HEK293 (cell line): ENCODE measurements around the gene JCHAIN.

ENCODE experiments used
- BCL11A ChIP-seq: fragments of 450-650 bp; formaldehyde crosslinking; IDR thresholded peaks from 2 replicates; pipeline ENCODE4 v1.5.1; 2016; ENCODE audit warnings: low read depth, missing biosample characterization, missing genetic modification characterization
- CTCF ChIP-seq: fragments of 450-650 bp; formaldehyde crosslinking; IDR thresholded peaks from 2 replicates; pipeline ENCODE4 v1.5.1; 2016; ENCODE audit warnings: missing biosample characterization, missing genetic modification characterization
- TSHZ1 ChIP-seq: fragments of 450-650 bp; formaldehyde crosslinking; IDR thresholded peaks from 2 replicates; pipeline ENCODE4 v1.5.1; 2016; ENCODE audit warnings: missing biosample characterization, missing genetic modification characterization, borderline replicate concordance
- YY1 ChIP-seq: fragments of 450-650 bp; formaldehyde crosslinking; IDR thresholded peaks from 2 replicates; pipeline ENCODE4 v1.5.1; 2018; ENCODE audit warnings: missing biosample characterization, missing genetic modification characterization
- ZNF121 ChIP-seq: fragments of 450-650 bp; formaldehyde crosslinking; IDR thresholded peaks from 2 replicates; pipeline ENCODE4 v1.5.1; 2016; ENCODE audit warnings: missing biosample characterization, missing genetic modification characterization
- ZNF274 ChIP-seq, 2 experiments: fragments of 200-500 bp in 1 of 2; fragments of 450-650 bp in 1 of 2; sonication (Bioruptor generic) in 1 of 2; formaldehyde crosslinking in 1 of 2; IDR thresholded peaks; 2 replicates each; pipeline versions ENCODE4 v1.5.1 to v1.6.1; 2014 to 2016; ENCODE audit warnings: borderline replicate concordance in 1 of 2, inconsistent platforms in 1 of 2, low read length in 1 of 2, missing biosample characterization in 1 of 2, missing genetic modification characterization in 1 of 2
- ZNF335 ChIP-seq: fragments of 450-650 bp; formaldehyde crosslinking; conservative IDR thresholded peaks from 2 replicates; pipeline ENCODE4 v1.5.1; 2016; ENCODE audit warnings: missing biosample characterization, missing genetic modification characterization
- ZNF501 ChIP-seq: fragments of 450-650 bp; formaldehyde crosslinking; IDR thresholded peaks from 2 replicates; pipeline ENCODE4 v1.5.1; 2016; ENCODE audit warnings: missing biosample characterization, missing genetic modification characterization
- ZNF610 ChIP-seq: fragments of 450-650 bp; formaldehyde crosslinking; IDR thresholded peaks from 2 replicates; pipeline ENCODE4 v1.5.1; 2016; ENCODE audit warnings: missing biosample characterization, missing genetic modification characterization, borderline replicate concordance
- ZNF626 ChIP-seq: fragments of 450-650 bp; sonication (Bioruptor Pico); formaldehyde crosslinking; IDR thresholded peaks from 2 replicates; pipeline ENCODE4 v1.5.1; 2018; ENCODE audit warnings: missing biosample characterization, missing genetic modification characterization, inconsistent platforms
- ZNF658 ChIP-seq: fragments of 450-650 bp; formaldehyde crosslinking; IDR thresholded peaks from 2 replicates; pipeline ENCODE4; 2016; ENCODE audit warnings: missing biosample characterization, missing genetic modification characterization
- ZNF785 ChIP-seq: fragments of 450-650 bp; formaldehyde crosslinking; IDR thresholded peaks from 2 replicates; pipeline ENCODE4 v1.5.1; 2016; ENCODE audit warnings: missing biosample characterization, missing genetic modification characterization
- TF ChIP-seq, protein P1 (sequence below): fragments of 450-650 bp; formaldehyde crosslinking; IDR thresholded peaks from 2 replicates; pipeline ENCODE4 v1.5.1; 2016; ENCODE audit warnings: missing biosample characterization, missing genetic modification characterization
- TF ChIP-seq, protein P2 (sequence below): fragments of 450-650 bp; formaldehyde crosslinking; IDR thresholded peaks from 2 replicates; pipeline ENCODE4 v1.5.1; 2016; ENCODE audit warnings: missing biosample characterization, missing genetic modification characterization

DNA sequence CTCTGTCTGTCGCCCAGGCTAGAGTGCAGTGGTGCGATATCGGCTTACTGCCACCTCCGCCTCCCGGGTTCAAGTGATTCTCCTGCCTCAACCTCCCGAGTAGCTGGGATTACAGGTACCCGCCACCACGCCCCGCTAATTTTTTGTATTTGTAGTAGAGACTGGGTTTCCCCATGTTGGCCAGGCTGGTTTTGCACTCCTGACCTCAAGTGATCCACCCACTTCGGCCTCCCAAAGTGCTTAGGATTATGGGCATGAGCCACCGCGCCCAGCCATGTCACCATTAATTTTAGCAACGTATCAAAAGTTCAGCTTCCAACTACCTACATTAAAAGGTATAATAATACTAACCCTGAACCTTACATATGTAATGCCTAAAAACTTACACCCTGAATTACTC is 21.1 kb upstream of the JCHAIN start:
- TF ChIP-seq, protein P1, sequence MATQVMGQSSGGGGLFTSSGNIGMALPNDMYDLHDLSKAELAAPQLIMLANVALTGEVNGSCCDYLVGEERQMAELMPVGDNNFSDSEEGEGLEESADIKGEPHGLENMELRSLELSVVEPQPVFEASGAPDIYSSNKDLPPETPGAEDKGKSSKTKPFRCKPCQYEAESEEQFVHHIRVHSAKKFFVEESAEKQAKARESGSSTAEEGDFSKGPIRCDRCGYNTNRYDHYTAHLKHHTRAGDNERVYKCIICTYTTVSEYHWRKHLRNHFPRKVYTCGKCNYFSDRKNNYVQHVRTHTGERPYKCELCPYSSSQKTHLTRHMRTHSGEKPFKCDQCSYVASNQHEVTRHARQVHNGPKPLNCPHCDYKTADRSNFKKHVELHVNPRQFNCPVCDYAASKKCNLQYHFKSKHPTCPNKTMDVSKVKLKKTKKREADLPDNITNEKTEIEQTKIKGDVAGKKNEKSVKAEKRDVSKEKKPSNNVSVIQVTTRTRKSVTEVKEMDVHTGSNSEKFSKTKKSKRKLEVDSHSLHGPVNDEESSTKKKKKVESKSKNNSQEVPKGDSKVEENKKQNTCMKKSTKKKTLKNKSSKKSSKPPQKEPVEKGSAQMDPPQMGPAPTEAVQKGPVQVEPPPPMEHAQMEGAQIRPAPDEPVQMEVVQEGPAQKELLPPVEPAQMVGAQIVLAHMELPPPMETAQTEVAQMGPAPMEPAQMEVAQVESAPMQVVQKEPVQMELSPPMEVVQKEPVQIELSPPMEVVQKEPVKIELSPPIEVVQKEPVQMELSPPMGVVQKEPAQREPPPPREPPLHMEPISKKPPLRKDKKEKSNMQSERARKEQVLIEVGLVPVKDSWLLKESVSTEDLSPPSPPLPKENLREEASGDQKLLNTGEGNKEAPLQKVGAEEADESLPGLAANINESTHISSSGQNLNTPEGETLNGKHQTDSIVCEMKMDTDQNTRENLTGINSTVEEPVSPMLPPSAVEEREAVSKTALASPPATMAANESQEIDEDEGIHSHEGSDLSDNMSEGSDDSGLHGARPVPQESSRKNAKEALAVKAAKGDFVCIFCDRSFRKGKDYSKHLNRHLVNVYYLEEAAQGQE = no peak
- TF ChIP-seq TSHZ1 (no peak), CTCF (tag by site-specific recombination) (no peak), ZNF658 (tag by site-specific recombination) (no peak), ZNF501 (tag by site-specific recombination) (no peak), ZNF785 (tag by site-specific recombination) (no peak), YY1 (no peak), ZNF335 (no peak), ZNF626 (tag by site-specific recombination) (no peak), ZNF610 (no peak), BCL11A (tag by site-specific recombination) (no peak), ZNF274 (IDR thresholded peaks at IDR 0.05; ENCODE audit: low read length) (no peak), ZNF274 (tag by site-specific recombination; IDR thresholded peaks at IDR 0.05; ENCODE audit: borderline replicate concordance) (no peak), ZNF121 (tag by site-specific recombination) (no peak)
- TF ChIP-seq, protein P2, sequence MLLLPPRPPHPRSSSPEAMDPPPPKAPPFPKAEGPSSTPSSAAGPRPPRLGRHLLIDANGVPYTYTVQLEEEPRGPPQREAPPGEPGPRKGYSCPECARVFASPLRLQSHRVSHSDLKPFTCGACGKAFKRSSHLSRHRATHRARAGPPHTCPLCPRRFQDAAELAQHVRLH = no peak
